GM12891 (cell line): ENCODE data around the gene SLC23A3.
A peak's percentile ranks its signal among the peaks of the same experiment; 100 is the strongest.

ENCODE experiments used
- DNase-seq: peaks from one replicate; pipeline ENCODE4 v3.0.0; 2011; ENCODE audit warnings: low spot score; ENCODE audit not compliant: insufficient read length
- FAIRE-seq: peaks from 2 replicates; lab custom pipeline; 2011; peaks lifted over from hg19 to GRCh38; lab: Jason Lieb, UNC
- PAX5 ChIP-seq: IDR thresholded peaks from 2 replicates; pipeline ENCODE4 v1.6.1; 2011; ENCODE audit warnings: low read length, moderate library complexity, mild to moderate bottlenecking; ENCODE audit not compliant: insufficient read depth, severe bottlenecking
- POLR2A ChIP-seq: IDR thresholded peaks from 2 replicates; pipeline ENCODE4 v1.6.1; 2011; ENCODE audit warnings: low read depth, low read length, control low read depth
- POLR2AphosphoS5 ChIP-seq: IDR thresholded peaks from 2 replicates; pipeline ENCODE4 v1.6.1; 2011; ENCODE audit warnings: low read depth, low read length, control low read depth
- POU2F2 ChIP-seq: IDR thresholded peaks from 2 replicates; pipeline ENCODE4 v1.6.1; 2011; ENCODE audit warnings: low read depth, mild to moderate bottlenecking, control low read depth, low read length, moderate library complexity
- SPI1 ChIP-seq: IDR thresholded peaks from 2 replicates; pipeline ENCODE4 v1.6.1; 2011; ENCODE audit warnings: low read depth, low read length, control low read depth
- TAF1 ChIP-seq: IDR thresholded peaks from 2 replicates; pipeline ENCODE4 v1.6.1; 2011; ENCODE audit warnings: low read depth, low read length, control low read depth

Gene SLC23A3

GRCh38 chr2:219125225-219125885 is 44.5 kb downstream of the SLC23A3 start:
- TF ChIP-seq POU2F2 (no peak), POLR2A (no peak), SPI1 (no peak), PAX5 (no peak), TAF1 (no peak), POLR2AphosphoS5 (no peak)
- FAIRE-seq, result no peak
- no peak for DNase-seq

DNA sequence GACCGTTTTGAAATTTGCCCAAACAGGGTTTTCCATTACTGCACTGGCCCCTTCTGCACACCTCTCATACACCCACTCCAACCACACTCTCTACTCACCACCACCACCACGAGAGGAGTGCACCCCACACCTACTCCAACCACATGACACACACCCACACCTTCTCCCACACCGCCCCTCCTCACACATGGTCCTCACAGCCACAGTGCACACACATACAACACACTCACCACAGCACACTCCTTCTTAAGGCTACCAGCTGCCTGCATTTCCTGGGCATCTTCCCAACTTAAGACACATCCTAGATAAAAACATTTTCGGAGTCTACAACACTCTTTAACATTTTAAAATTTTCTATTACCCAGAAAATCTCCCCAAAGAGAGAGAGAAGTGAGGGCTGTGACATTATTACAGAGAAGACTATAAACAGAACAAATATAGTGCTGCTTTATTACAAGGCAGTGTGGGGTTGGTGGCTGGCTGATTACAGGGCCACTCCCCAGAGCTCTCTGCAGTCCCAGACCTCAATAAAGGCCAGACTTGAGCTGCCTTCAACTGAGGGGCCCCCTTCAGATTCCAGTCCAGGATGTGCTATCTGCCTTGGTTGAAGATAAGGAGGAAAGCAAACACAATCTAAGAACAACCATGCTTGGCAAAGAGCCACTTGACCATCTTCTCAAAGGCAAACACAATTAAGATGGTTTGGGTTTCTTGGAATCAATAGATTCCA is 45.3 kb downstream of the SLC23A3 start:
- peak; percentile 38 for FAIRE-seq
- TF ChIP-seq POU2F2, result no peak
- no peak for TF ChIP-seq PAX5
- no peak for TF ChIP-seq TAF1
- no peak for TF ChIP-seq POLR2AphosphoS5
- TF ChIP-seq POLR2A, result no peak
- TF ChIP-seq SPI1, result no peak
- no peak for DNase-seq

GRCh38 chr2:219123356-219124135 is 46.3 kb downstream of the SLC23A3 start:
- FAIRE-seq, result no peak
- TF ChIP-seq TAF1, result no peak
- no peak for TF ChIP-seq SPI1
- no peak for TF ChIP-seq PAX5
- TF ChIP-seq POLR2A, result no peak
- no peak for TF ChIP-seq POLR2AphosphoS5
- no peak for DNase-seq

DNA sequence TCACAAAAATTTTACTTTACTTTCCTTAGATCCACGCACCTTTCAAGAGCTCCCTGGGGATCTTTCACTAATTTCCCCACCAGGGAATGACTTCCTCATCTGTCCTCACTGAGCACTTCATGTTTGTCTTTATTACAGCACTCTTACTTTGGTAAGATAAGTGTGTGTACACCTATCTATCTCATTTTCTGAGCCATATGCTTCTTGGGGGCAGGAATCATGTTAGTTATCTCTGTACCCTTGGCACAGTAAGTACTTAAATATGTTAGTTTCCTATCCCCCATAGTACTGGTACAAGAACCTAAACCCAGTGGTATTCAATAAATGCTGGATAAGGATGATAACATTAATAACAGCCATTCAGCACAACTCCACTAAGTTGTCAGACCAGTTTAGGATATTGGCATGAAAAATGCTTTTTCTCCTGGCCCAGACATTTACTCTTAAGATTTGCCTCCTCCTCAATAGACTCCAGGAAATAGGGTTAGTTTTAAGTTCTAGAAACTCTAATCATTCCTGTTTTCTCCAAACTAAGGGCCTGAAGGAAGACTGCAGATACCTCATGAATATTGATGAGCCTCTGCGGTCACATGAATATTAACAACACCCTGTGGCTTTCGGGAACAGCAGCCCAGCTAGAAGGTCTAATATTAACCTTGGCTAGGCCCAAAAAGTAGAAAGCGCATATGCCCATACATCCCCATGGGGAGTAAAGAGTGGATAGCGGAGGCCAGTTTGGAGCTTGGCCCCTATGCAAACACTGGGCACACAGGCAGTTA is 47.4 kb downstream of the SLC23A3 start:
- TF ChIP-seq TAF1 (no peak), POLR2A (no peak), SPI1 (no peak), POLR2AphosphoS5 (no peak), PAX5 (no peak), POU2F2 (no peak)
- DNase-seq (no peak), FAIRE-seq (no peak)

- TF ChIP-seq POU2F2 (no peak), POLR2AphosphoS5 (no peak), PAX5 (no peak)
- FAIRE-seq (no peak), DNase-seq (no peak)
Measured at GRCh38 chr2:219120082-219120481, 49.7 kb downstream of the SLC23A3 start.

DNA sequence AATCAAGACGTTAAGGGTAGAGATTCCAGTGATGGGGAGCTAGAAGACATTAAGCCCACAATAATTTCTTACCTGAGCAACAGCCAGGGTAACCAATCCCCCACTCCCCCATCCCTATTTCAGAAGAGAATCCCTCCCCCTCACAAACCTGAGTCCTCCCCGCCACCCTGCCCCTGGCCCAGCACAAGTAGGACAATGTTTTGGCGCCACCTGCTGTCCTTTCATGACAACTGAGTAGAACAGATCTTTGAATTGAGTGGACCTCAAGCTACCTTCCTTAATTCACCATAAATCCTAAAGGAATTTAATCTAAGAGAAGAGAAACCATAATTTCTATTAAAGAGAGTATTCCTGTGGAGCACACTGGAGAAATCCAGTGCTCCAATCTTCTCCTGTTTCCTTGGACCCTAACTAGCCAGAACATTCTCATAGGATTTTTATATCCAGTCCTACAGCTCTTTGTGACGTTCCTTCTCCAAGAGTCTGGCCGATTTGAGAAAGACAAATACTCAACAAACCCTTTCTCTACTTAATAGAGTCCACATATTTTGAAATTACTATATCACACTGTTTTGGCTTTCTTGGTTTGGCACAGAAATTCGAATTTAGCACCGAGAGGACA is 50.3 kb downstream of the SLC23A3 start:
- peak; percentile 74 for FAIRE-seq
- no peak for DNase-seq
- TF ChIP-seq PAX5 (no peak), POLR2AphosphoS5 (no peak), POU2F2 (no peak), POLR2A (no peak), TAF1 (no peak), SPI1 (no peak)

- FAIRE-seq, result no peak
- DNase-seq, result no peak
- TF ChIP-seq TAF1, result no peak
- TF ChIP-seq POLR2A, result no peak
- TF ChIP-seq PAX5, result no peak
- TF ChIP-seq POLR2AphosphoS5, result no peak
- no peak for TF ChIP-seq SPI1
- TF ChIP-seq POU2F2, result no peak
Measured at GRCh38 chr2:219118504-219118903, 51.3 kb downstream of the SLC23A3 start.

DNA sequence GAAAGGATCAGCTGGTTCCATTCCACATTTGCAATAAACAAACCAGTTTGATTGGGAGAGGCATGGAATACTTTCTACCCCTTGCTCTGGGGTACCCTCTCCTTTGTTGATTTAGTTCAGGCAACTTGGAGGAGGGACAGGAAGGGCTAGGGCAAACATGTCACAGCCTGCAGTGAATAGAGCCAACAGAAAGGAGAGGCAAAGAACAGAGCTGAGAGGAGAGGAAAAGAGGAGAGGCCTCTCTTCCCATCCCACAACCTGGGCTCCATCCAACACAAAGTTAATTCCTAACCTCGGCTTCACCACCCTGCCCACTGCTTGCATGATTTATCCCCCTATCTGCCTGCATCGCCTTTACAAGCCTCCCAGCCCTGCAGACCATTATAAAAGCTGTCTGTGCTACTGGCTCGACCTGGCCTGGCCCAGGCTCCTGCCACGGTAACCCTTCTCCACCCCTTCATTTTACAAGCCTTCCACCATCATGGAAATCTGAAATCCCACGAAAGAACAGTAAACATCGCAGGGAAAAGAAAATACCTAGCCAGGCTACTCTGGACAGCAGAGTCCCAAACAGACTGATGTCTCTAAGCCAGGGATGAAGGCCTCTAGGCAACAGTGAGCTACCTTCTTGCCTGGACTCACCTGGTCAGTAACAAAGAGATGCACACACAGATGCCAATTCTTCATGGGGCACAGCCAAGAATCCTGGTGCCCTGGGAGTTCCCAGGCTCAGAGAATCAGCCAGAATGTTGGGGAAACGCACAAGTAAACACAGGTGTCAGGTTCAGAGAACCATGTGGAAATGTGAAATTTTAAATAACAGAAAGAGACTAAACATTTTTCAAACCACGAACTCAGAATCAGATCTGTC is 52.8 kb downstream of the SLC23A3 start:
- no peak for DNase-seq
- no peak for TF ChIP-seq POLR2AphosphoS5
- no peak for TF ChIP-seq POLR2A
- TF ChIP-seq TAF1, result no peak
- no peak for TF ChIP-seq PAX5
- no peak for TF ChIP-seq SPI1
- no peak for TF ChIP-seq POU2F2
- FAIRE-seq, result no peak
